HepG2 (cell line): ENCODE results near the gene MAJIN. TPM values are rescaled to one million over a fixed set of nuclear protein-coding genes. Genes with fewer than 3 reads are reported as not detected.

Source experiments
- ARID2 ChIP-seq: sonication (generic); formaldehyde crosslinking; IDR thresholded peaks from 2 replicates; pipeline ENCODE4 v1.8.1; 2022; ENCODE audit warnings: mild to moderate bottlenecking, missing genetic modification reagents, borderline replicate concordance
- BRF2 ChIP-seq: sonication (generic); formaldehyde crosslinking; IDR thresholded peaks from 2 replicates; pipeline ENCODE4 v1.8.1; 2022; ENCODE audit warnings: mild to moderate bottlenecking, missing genetic modification reagents
- FOXK1 ChIP-seq: sonication (generic); formaldehyde crosslinking; IDR thresholded peaks from 2 replicates; pipeline ENCODE4 v1.4.0; 2020; ENCODE audit warnings: low read depth, missing genetic modification reagents, borderline replicate concordance
- IKZF4 ChIP-seq: sonication (generic); formaldehyde crosslinking; IDR thresholded peaks from 2 replicates; pipeline ENCODE4 v1.5.1; 2020; ENCODE audit warnings: borderline replicate concordance, mild to moderate bottlenecking, low read depth, missing genetic modification reagents; ENCODE audit errors: not compliant biosample characterization
- MED13 ChIP-seq: sonication (generic); formaldehyde crosslinking; IDR thresholded peaks from 2 replicates; pipeline ENCODE4 v1.5.0; 2020; ENCODE audit warnings: missing genetic modification reagents
- MZF1 ChIP-seq: sonication (generic); formaldehyde crosslinking; IDR thresholded peaks from 2 replicates; pipeline ENCODE4 v1.8.1; 2023; ENCODE audit warnings: mild to moderate bottlenecking, missing genetic modification reagents, borderline replicate concordance
- NKX3-1 ChIP-seq: sonication (generic); formaldehyde crosslinking; IDR thresholded peaks from 2 replicates; pipeline ENCODE4 v1.5.0; 2020; ENCODE audit warnings: missing genetic modification reagents
- PAWR ChIP-seq: sonication (generic); formaldehyde crosslinking; IDR thresholded peaks from 2 replicates; pipeline ENCODE4 v1.4.0; 2020; ENCODE audit warnings: missing genetic modification reagents, mild to moderate bottlenecking, borderline replicate concordance
- SSRP1 ChIP-seq: IDR thresholded peaks from 2 replicates; pipeline ENCODE4 v1.6.1; 2016; ENCODE audit warnings: control low read depth
- SUZ12 ChIP-seq: fragments of 150-350 bp; IDR thresholded peaks from 2 replicates; pipeline ENCODE4 v1.6.1; 2014; ENCODE audit warnings: low read depth, low read length
- SYNCRIP ChIP-seq: fragments of 200-400 bp; formaldehyde crosslinking; IDR thresholded peaks from 2 replicates; pipeline ENCODE4 v1.6.1; 2018; ENCODE audit warnings: mild to moderate bottlenecking, low read depth, low read length; ENCODE audit not compliant: insufficient read depth
- TCF7 ChIP-seq: sonication (generic); IDR thresholded peaks from 2 replicates; pipeline ENCODE4 v1.6.1; 2016; ENCODE audit warnings: antibody characterized with exemption, low read depth
- TOE1 ChIP-seq: sonication (generic); formaldehyde crosslinking; IDR thresholded peaks from 2 replicates; pipeline ENCODE4 v1.4.0; 2020; ENCODE audit warnings: mild to moderate bottlenecking, missing genetic modification reagents
- WIZ ChIP-seq: sonication (generic); formaldehyde crosslinking; IDR thresholded peaks from 2 replicates; pipeline ENCODE4 v1.5.1; 2020; ENCODE audit warnings: mild to moderate bottlenecking, missing genetic modification reagents
- ZNF160 ChIP-seq: sonication (generic); formaldehyde crosslinking; IDR thresholded peaks from 2 replicates; pipeline ENCODE4 v1.8.0; 2022; ENCODE audit warnings: mild to moderate bottlenecking, inconsistent platforms, missing genetic modification reagents
- ZNF18 ChIP-seq: sonication (generic); formaldehyde crosslinking; IDR thresholded peaks from 2 replicates; pipeline ENCODE4 v1.8.0; 2022; ENCODE audit warnings: mild to moderate bottlenecking, missing genetic modification reagents; ENCODE audit not compliant: insufficient replicate concordance
- ZNF207 ChIP-seq: fragments of 450-650 bp; IDR thresholded peaks from 2 replicates; pipeline ENCODE4 v1.6.1; 2016; ENCODE audit warnings: antibody characterized with exemption, borderline replicate concordance
- ZNF260 ChIP-seq: sonication (generic); formaldehyde crosslinking; IDR thresholded peaks from 2 replicates; pipeline ENCODE4 v1.4.0; 2020; ENCODE audit warnings: missing genetic modification reagents, low read depth, mild to moderate bottlenecking, borderline replicate concordance
- ZNF30 ChIP-seq: sonication (generic); formaldehyde crosslinking; IDR thresholded peaks from 2 replicates; pipeline ENCODE4 v1.5.0; 2020; ENCODE audit warnings: mild to moderate bottlenecking, missing genetic modification reagents
- ZNF317 ChIP-seq: sonication (generic); formaldehyde crosslinking; IDR thresholded peaks from 2 replicates; pipeline ENCODE4 v1.5.0; 2020; ENCODE audit warnings: mild to moderate bottlenecking, missing genetic modification reagents
- ZNF570 ChIP-seq: sonication (generic); formaldehyde crosslinking; IDR thresholded peaks from 2 replicates; pipeline ENCODE4 v1.4.0; 2020; ENCODE audit warnings: mild to moderate bottlenecking, missing genetic modification reagents, borderline replicate concordance
- ZNF572 ChIP-seq: sonication (generic); formaldehyde crosslinking; IDR thresholded peaks from 2 replicates; pipeline ENCODE4 v1.5.1; 2020; ENCODE audit warnings: mild to moderate bottlenecking, missing genetic modification reagents
- ZNF781 ChIP-seq: sonication (generic); formaldehyde crosslinking; IDR thresholded peaks from 2 replicates; pipeline ENCODE4 v1.5.1; 2020; ENCODE audit warnings: borderline replicate concordance, mild to moderate bottlenecking, missing genetic modification reagents; ENCODE audit errors: not compliant biosample characterization
- ZSCAN20 ChIP-seq: sonication (generic); formaldehyde crosslinking; IDR thresholded peaks from 2 replicates; pipeline ENCODE4 v1.4.0; 2020; ENCODE audit warnings: missing genetic modification reagents, mild to moderate bottlenecking, borderline replicate concordance
- ZSCAN30 ChIP-seq: sonication (generic); formaldehyde crosslinking; IDR thresholded peaks from 2 replicates; pipeline ENCODE4 v1.5.0; 2020; ENCODE audit warnings: mild to moderate bottlenecking, missing genetic modification reagents
- polyA plus RNA-seq, 8 experiments: library from polyadenylated mRNA; depleted of rRNA in 3 of 8; stranded (reverse) in 7 of 8; unstranded in 1 of 8; fragments of >200 nt; fragmentation: Illumina TruSeq in 4 of 8; extraction: Trizol in 4 of 8; gene quantifications; 2 replicates each; pipeline versions ENCODE4 v1.2.1 to v1.2.3, GENCODE V29; 2011 to 2016; ENCODE audit warnings: low read depth in 4 of 8, missing spikeins in 1 of 8, mixed read lengths in 1 of 8; ENCODE audit not compliant: insufficient read depth in 1 of 8
- total RNA-seq, 5 experiments: library from RNA; depleted of rRNA; stranded (reverse); fragments of >200 nt; fragmentation: Illumina TruSeq; extraction: Trizol; gene quantifications; 2 replicates each; pipeline ENCODE4 v1.2.3, GENCODE V29; 2016; ENCODE audit warnings: low read depth in 1 of 5
- TF ChIP-seq, protein P1 (sequence below): sonication (generic); formaldehyde crosslinking; IDR thresholded peaks from 2 replicates; pipeline ENCODE4 v1.9.0; 2021; ENCODE audit warnings: missing genetic modification reagents, borderline replicate concordance
- TF ChIP-seq, protein P2 (sequence below): sonication (generic); formaldehyde crosslinking; IDR thresholded peaks from 2 replicates; pipeline ENCODE4 v1.4.0; 2020; ENCODE audit warnings: missing genetic modification reagents, low read depth, mild to moderate bottlenecking, borderline replicate concordance

Gene MAJIN
- total and polyA plus RNA-seq, 2 of the 13 experiments (the other 11 are each of a cell fraction or from before 2014, with no cell fraction given) = not detected

- TF ChIP-seq ZNF572 (CRISPR knock-in tag) (0 out of 2 replicates have a peak, but pooled peaks have one; percentile 3), MED13 (CRISPR knock-in tag) (no peak), ZNF317 (CRISPR knock-in tag) (no peak), IKZF4 (CRISPR knock-in tag) (peak; percentile 14), SSRP1 (CRISPR knock-in tag) (0 out of 2 replicates have a peak, but pooled peaks have one; percentile 5), ZSCAN20 (CRISPR knock-in tag) (no peak), SYNCRIP (no peak), ARID2 (no peak), ZNF30 (no peak), ZSCAN30 (no peak), FOXK1 (CRISPR knock-in tag) (no peak), NKX3-1 (CRISPR knock-in tag) (no peak), TCF7 (no peak), ZNF207 (no peak), ZNF570 (CRISPR knock-in tag) (no peak), ZNF781 (CRISPR knock-in tag) (no peak), SUZ12 (no peak), MZF1 (no peak), ZNF260 (no peak), WIZ (CRISPR knock-in tag) (0 out of 2 replicates have a peak, but pooled peaks have one; percentile 43), ZNF160 (no peak), BRF2 (CRISPR knock-in tag) (no peak), TOE1 (CRISPR knock-in tag) (no peak), PAWR (CRISPR knock-in tag) (no peak), ZNF18 (CRISPR knock-in tag) (no peak)
- TF ChIP-seq, protein P1, sequence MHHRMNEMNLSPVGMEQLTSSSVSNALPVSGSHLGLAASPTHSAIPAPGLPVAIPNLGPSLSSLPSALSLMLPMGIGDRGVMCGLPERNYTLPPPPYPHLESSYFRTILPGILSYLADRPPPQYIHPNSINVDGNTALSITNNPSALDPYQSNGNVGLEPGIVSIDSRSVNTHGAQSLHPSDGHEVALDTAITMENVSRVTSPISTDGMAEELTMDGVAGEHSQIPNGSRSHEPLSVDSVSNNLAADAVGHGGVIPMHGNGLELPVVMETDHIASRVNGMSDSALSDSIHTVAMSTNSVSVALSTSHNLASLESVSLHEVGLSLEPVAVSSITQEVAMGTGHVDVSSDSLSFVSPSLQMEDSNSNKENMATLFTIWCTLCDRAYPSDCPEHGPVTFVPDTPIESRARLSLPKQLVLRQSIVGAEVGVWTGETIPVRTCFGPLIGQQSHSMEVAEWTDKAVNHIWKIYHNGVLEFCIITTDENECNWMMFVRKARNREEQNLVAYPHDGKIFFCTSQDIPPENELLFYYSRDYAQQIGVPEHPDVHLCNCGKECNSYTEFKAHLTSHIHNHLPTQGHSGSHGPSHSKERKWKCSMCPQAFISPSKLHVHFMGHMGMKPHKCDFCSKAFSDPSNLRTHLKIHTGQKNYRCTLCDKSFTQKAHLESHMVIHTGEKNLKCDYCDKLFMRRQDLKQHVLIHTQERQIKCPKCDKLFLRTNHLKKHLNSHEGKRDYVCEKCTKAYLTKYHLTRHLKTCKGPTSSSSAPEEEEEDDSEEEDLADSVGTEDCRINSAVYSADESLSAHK (CRISPR knock-in tag) = no peak
- TF ChIP-seq, protein P2, sequence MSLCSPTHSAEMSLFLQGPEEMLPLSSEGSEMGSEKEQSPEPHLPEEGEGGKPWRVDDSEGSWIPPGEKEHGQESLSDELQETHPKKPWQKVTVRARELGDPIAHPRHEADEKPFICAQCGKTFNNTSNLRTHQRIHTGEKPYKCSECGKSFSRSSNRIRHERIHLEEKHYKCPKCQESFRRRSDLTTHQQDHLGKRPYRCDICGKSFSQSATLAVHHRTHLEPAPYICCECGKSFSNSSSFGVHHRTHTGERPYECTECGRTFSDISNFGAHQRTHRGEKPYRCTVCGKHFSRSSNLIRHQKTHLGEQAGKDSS (CRISPR knock-in tag) = no peak
Observed at GRCh38 chr11:64888406-64888728, 83.5 kb downstream of the MAJIN start (continued).
